DMS 273 (cell line): Measurements from ENCODE around the gene COL4A4.

Experiments
- DNase-seq: peaks from one replicate; lab custom pipeline; 2025; ENCODE audit not compliant: unreplicated experiment; lab: John Stamatoyannopoulos, UW

COL4A4 gene

DNA sequence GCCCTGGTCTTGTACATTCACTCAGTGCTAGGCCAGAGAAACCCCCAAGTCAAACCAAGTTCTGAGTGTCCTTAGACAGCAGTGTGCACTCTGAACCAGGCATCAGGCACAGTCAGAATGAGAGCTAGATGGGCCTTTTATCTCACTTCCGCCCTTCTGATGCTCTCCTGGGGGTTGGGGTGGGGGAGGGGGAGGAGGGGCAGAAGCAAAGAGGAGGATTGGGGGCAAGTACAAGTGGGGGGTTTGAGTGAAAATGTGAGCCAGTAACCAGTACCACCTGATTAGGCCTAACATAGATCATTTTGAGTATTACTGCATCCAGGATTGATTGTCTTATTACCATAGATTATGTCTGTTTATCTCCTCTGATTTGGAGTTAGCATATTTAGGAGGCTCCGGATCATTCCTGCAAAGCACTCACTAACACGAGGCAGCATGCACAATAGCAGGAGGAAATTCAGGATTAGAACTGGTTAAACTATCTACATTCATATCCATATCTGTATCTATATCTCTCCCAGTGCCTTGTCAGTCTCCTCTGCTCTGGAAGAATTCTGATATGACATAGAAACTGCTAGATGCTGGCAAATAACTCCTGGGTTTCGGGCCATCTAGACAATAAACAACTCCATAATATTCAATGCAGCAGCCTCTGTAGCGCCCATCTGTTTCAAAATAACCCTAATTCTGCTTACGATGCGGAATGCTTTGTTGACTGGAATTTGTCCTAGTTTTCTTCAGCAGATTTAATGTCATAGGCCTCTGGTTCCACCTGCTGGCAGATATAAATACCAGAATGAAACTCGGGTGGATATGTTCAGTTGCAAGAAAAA lies 179.0 kb downstream of the COL4A4 start:
- DNase-seq: peak; percentile 83

DNA sequence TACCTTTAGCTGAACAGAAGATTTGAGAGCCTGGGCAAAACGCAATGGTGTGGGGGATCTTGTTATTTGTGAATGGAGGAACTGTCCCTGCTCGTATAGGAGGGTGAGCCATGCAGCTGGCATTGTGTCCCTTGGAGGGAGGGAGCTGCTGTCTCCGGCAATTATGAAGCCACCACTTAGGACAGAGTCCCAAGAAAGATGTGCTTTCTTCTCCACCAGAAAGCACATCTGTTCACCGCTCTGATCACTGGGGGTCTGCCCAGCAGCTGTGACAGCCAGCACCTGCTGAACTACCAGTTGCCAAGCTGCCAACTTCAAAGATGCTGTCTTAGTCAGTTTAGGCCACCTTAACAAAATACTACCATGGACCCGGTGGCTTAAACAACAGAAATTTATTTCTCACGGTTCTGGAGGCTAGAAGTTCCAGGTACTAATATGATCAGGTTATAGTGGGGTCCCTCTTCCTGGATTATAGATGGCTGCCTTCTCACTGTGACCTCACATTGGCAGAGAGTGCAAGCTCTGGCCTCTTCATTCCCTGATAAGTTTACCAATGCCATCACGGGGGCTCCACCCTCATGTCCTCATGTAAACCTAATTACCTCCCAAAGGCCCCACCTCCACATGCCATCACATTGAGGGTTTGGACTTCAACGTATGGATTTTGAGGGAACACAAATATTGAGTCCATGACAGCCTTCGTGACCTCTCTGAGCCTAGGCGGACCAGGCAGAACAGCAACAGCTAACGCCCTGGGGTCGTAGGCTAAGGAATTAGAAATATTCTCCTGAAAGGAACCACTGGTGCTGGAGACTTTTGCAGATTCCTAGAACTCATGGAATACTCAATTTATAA lies 179.9 kb downstream of the COL4A4 start:
- DNase-seq: peak; percentile 41

DNA sequence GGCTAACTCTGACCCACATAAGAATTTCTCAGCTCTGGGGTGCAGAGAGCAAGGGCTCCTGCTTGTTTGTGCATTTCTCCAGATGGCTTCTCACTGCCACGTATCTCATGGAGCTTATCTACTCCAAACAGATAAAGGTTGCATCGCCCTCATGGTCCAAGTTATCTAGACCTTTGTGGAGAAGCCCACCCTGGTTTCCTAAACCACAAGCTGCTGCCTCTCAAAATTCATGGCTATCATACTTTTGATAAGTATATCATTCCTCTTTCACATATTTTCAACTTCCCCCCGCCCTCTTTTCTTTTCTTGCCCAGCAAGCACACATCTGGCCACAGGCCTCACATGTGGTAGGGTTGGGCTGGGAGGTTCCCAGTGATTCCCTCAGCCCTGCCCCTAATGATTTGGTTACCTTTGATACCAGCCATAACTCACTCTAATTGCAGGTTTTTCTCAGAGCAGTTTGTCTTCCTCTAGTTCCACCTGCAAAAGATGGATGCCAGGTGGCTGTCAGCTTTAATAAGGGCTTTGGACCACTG lies 182.1 kb downstream of the COL4A4 start:
- no peak for DNase-seq

DNA sequence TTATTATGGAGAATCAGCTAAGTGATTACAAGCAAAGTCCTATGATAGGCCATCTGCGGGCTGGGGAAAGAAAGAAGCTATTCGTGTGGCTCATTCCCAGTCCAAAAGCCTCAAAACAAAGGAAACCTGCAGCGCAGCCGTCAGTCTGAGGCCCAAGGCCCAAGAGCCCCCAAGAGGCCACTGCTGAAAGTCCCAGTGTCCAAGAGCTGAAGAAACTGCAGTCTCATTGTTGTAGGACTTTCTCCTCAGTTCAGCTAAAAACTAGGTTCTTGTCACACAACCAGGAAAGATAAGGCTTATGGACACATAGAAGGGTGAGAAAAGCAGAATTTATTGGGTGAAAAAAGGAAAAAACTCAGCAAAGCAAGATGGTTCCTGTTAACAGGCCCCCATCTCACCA lies 185.0 kb downstream of the COL4A4 start:
- no peak for DNase-seq

DNA sequence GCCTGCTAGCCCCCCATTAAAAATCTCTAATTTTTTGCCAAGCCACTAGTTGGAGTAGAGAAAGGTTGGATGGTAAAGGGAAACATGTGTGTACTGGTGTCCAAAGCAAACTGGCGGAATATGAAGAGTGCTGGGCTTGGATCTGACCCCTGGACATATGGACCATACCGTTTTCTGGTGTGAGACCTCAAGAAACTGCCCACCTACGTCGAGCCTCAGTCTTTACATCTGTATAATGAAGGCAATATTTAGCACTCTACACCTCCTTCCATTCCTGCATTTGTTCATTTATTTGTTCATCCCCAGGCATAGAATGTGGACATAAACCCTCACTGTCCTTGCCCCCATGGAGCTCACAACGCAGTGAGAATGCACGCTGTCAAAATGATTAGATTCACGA lies 185.7 kb downstream of the COL4A4 start:
- no peak for DNase-seq

DNA sequence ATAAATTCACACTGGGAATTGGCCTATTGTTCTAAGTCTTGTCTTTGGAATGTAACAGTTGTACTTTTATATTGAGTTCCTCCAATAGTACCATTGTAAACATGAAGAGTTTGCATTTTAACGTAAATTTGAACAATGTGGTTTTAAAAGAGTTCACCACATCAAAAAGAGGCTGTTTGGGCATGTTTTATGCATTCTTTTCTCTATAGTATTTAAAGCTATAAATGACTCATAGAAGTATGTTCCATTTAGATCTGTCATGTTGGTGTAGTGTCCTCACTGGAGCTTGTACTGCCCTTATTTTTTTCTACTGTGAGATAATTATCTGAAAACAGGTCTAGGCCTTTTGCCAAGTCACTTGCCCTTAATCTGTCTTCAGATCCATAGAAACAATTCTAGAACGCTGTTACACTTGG lies 186.2 kb downstream of the COL4A4 start:
- DNase-seq: peak; percentile 50

DNA sequence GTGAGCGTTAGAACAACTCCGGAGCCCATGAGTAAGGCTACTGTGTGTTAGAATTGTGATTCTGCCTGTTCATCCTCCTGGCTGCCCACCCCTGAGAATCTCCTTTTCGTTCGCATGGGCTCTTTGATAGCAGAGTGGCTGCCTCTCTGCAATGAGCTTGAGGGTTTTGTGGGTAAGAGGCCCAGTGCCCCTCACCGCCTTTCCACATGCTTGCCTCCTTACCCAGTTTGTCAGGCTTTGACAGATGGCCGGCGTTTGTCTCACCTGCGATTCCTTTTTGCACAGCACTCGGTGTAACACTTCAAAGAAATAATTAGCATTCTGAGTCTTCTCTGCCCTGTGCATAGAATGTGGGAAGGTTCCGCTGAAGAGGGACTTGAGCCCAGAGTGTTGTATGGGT lies 190.2 kb downstream of the COL4A4 start:
- no peak for DNase-seq

DNA sequence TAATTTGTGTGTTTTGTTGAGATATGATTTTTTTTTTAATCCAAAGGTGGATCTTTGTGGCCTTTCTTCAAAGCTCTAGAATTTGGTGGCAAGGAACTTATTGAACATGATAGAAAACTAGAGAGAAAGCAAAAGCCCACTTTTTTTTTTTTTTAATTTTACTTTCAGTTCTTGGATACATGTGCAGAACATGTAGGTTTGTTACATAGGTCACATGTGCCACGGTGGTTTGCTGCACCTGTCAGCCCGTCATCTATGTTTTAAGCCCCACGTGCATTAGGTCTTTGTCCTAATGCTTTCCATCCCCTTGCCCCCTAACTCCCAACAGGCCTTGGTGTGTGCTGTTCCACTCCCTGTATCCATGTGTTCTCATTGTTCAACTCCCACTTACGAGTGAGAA lies 192.2 kb downstream of the COL4A4 start:
- no peak for DNase-seq

DNA sequence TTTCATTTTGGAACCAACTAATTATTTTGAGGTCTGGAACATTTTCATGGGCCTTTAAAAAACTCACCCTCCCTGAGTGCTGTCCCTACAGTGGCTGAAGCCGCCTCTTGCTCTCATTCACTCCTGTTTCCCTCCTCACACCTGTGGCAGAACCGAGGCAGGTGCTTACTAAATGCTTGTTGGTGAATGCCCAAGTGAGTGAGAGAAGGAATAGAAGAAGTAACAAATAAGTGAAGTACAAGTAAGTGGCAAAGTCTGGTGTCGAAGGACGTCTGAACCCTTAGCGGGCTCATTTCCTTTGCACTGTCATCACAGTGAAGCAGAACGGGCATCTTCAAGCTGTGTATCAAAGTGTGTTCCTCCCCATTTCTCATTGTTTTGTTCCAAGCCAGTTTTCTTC lies 192.9 kb downstream of the COL4A4 start:
- no peak for DNase-seq

DNA sequence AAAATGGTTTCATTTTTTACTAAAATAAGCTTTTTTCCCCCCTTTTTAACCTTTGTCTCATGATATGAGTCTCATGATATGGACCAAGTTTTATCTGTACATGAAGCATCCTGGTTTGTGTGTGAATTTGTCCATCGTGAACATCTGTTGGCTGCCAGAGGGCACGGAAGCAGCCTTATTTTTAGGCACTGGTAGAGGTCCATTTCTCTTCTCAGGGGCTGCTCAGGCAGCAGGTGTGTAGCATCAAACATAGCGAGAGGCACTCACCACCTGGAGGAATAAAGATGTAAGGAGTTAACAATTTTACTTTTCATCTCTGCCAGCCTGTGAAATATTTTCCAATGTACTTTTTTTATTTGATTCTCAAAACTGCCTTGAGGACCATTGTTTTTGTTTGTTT lies 193.6 kb downstream of the COL4A4 start:
- DNase-seq: no peak

DNA sequence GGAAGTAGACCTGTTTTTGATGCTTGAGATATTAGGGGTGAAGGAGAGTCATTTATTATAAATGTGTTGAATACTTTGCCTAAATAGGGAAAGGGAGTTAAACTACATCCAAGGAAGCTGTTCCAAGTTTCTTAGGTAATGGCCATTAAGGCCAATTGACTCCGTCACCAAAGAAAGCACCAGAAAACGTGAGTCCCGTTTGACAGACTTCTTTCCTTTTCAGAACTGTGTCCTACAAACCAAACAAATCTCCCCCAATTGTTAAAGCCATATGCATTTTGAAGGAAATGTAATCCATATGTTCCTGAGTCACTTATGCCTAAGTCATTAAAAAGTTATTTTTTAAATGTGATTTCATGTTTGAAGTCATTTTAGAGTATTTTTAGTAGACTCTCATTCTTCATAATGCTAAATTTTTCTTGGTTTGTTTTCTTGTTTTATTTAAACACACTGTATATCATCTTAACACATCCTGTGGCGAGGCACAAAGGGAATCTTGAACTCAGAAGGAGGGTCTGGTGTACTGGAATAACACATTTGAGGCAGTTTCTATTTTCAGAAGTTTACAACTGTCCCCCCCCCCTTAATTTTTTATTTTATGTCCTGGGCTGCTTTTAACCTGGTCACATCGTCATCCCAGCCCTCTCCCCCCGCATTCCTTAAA lies 194.5 kb downstream of the COL4A4 start:
- no peak for DNase-seq

DNA sequence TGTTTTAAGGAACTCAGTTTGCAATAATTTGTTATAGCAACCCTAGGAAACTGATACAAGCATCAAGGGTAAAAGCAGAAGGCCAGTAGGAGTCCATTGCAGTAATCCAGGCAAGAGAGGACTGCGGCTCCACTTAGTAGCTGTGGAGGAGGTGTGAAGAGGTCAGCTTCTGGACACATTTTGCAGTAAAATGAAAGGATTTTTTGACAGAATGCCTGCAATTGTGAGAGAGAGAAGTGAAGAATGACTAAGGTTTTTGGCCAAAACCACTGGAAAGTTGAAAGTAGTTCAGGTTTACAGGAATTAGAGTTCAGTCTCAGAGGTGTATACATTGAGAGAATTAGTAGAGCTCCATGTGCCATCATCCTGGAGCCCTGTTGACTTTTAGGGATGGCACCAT lies 198.6 kb downstream of the COL4A4 start:
- no peak for DNase-seq

DNA sequence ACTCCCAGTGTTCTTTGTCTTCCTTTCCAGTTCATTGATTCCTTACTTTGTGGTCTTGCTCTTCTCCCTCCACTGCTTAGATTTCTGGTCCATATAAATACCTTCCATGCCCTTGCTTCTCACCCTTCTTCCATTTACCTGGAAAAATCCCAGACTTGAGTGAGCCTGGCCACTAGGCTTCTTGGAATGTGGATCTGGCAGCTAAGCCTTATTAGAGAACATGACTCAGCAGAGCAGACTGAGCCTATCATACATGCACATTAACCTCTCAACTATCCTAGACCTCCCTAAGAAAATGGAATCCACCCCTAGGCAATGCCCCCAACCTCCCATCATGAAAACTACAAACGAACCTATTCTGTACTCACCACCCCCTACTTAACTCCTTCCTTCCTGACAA lies 200.5 kb downstream of the COL4A4 start:
- DNase-seq: no peak

DNA sequence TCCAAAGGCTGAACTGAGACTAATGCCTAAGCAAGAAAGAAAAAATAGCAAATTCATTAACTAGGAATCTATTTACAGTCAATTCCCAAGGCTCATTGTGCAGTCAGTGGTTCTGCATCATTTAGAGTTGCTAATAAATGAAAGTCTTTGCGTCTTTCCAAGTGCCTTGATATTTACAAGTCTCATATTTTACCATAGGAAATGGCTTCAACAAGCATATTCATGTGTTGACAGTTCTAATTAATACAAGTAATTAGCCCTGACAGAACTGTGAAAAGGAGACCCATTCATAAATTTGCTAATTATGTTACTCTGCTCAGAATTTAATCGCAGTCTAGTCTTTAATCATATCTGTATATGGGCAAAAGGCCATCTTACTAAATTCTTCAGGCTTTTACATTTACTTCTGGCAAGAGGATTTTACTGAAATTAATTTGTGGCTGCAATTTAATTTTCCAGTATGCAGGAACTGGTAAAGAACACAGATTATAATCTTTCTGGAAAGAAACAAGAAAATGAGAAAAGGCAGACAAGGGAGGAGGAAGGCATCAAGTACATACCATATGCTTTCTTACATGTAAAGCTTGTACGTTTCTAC lies 201.7 kb downstream of the COL4A4 start:
- no peak for DNase-seq

DNA sequence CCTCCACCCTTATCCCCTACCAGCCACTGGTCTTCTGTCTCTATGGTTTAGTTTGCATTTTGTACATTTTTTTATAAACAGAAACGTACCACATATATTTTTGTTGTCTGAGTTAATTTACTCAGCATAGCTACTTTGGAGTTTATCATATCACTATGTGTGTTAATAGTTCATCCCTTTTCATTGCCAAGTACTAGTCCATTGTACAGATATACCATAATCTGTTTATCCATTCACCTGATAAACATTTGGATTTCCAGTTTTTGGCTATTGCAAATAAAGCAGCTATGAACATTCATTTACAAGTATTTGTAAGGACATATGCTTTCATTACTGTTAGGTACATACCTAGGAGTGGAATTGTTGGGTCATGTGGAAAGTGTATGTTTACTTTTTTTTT lies 204.6 kb downstream of the COL4A4 start:
- DNase-seq: no peak

DNA sequence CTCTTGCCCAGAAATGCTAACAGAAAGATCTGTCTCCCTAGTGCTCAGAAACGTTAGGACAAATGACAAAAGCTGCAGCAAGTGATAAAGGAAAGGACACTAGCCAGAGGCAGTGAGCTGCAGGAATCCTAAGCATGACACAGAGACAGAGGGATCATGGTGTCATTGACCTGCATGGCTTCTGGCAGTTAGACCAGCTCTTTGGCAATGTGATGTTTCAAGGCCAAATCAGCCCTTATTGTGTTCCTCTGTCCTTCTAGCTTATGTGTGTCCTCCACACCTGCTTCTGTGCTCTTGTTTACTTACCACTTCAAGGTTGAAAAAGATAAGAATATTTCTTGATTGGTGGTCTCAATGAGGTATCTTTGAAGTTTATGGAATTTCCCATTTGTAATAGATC lies 207.3 kb downstream of the COL4A4 start:
- no peak for DNase-seq

DNA sequence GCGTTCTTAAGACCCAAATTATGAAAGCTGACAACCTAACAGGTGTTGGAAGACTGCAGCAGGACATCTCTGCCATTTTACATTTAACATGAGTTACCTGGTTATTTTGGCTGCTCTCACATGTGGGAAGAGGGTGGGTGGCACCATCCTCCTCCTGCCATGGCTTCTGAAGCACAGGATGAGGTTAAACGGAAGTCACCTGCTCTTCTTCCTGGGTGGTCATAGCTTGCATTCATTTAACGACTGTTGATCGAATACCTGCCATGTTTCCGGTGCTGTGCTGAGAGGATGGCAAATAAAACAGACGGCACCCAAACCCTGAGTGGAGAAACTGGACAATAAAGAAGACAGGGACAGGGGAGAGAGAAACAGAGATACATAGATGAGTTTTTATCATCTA lies 210.2 kb downstream of the COL4A4 start:
- DNase-seq: no peak

DNA sequence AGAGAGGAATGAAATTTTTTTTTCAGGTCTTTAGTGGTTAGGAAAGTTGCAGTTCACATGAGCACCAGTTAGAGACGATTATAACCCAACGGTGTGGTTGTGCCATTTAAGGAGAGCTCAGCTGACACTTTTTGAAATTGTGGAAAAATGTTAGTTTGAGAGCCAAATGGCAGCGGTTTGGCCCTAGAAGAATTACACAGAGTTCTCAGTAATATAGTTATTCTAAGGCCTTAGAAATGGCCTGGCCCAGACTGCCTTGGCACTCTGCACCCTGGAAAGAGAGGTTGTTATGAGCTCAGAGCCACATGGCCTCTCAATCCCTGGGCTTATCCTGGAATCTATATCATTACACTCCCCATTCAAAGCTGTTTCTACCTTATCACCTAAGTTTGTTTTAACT lies 210.8 kb downstream of the COL4A4 start:
- no peak for DNase-seq
